Measurements from ENCODE around the gene CLNK. TPM values are rescaled to one million over a fixed set of nuclear protein-coding genes. Genes with fewer than 3 reads are reported as not detected.

CLNK gene
- total and polyA plus RNA-seq, 2 of the 8 experiments (the other 6 are each of a cell fraction or from before 2014, with no cell fraction given), result not detected

GRCh38 chr4:10673817-10674369 lies 10.7 kb downstream of the CLNK start:
- Histone ChIP-seq H3K4me1 (replicated peaks in 1 of 4; ENCODE audit: control insufficient read depth in 3 of 4, insufficient read depth in 4 of 4, low read length in 3 of 4) (no peaks in the 10 kb centered on the region), H3K27me3 (replicated peaks in 1 of 4; ENCODE audit: control insufficient read depth in 3 of 4, extremely low read depth in 1 of 4, insufficient read depth in 3 of 4, low read length in 3 of 4) (no peaks in the 10 kb centered on the region), H3K56ac (replicated peaks; ENCODE audit: insufficient read length, low read depth, low read length) (no peak overlapping the region), H2BK20ac (ENCODE audit: low read length) (no peak overlapping the region), H4K91ac (replicated peaks; ENCODE audit: insufficient read length, low read length) (no peak overlapping the region), H3K4ac (replicated peaks; ENCODE audit: insufficient read length, low read depth, low read length) (no peak overlapping the region), H2BK120ac (replicated peaks; ENCODE audit: low read depth, low read length) (no peak overlapping the region), H3K79me1 (ENCODE audit: low read depth, low read length) (no peaks in the 10 kb centered on the region), H3K4me2 (ENCODE audit: insufficient read depth in 1 of 2, low read depth in 2 of 2, low read length in 2 of 2) (no peak overlapping the region), H3K9me3 (ENCODE audit: insufficient read depth in 2 of 2, low read depth in 1 of 2, low read length in 1 of 2) (no peaks in the 10 kb centered on the region), H2AFZ (ENCODE audit: low read length) (no peak overlapping the region), H3K27ac (ENCODE audit: low read depth, low read length) (no peak overlapping the region), H3K14ac (ENCODE audit: insufficient read length) (no peak overlapping the region), H3K36me3 (ENCODE audit: control insufficient read depth in 2 of 4, insufficient read depth in 4 of 4, low read length in 3 of 4) (no peaks in the 10 kb centered on the region), H3K23ac (ENCODE audit: insufficient read length) (no peak overlapping the region), H3K23me2 (ENCODE audit: low read depth, low read length) (no peaks in the 10 kb centered on the region; the same call in 1 of the 2 replicates), H2BK5ac (ENCODE audit: low read depth, low read length) (no peak overlapping the region), H4K8ac (ENCODE audit: extremely low read depth, insufficient read depth, low read length) (no peak overlapping the region), H4K5ac (ENCODE audit: insufficient read length, low read depth, low read length) (no peak overlapping the region), H3K9ac (replicated peaks in 1 of 4; ENCODE audit: extremely low read depth in 1 of 4, low read depth in 3 of 4, low read length in 3 of 4) (no peak overlapping the region), H3K79me2 (ENCODE audit: control insufficient read depth in 1 of 2, insufficient read depth in 2 of 2, low read length in 2 of 2) (no peaks in the 10 kb centered on the region), H2BK12ac (ENCODE audit: low read depth, low read length) (no peak overlapping the region), H3K4me3 (ENCODE audit: extremely low read depth in 1 of 4, insufficient read depth in 2 of 4, low read depth in 3 of 4, low read length in 4 of 4) (no peak overlapping the region), H2BK15ac (ENCODE audit: low read length) (no peak overlapping the region), H3K18ac (ENCODE audit: extremely low read depth, low read length) (no peak overlapping the region), H2AK5ac (ENCODE audit: low read depth, low read length) (no peak overlapping the region), H4K20me1 (replicated peaks in 1 of 2; ENCODE audit: control insufficient read depth in 1 of 2, insufficient read depth in 2 of 2, low read length in 2 of 2) (no peaks in the 10 kb centered on the region)
- WGBS, 2 experiments (ENCODE audit: extremely low coverage in 1 of 2, insufficient coverage in 1 of 2, insufficient read length in 1 of 2, insufficient replicate concordance in 2 of 2, low coverage in 1 of 2, low lambda C conversion rate in 2 of 2, missing lambda C conversion rate in 1 of 2), result 90% methylated on average over 5 of the region's 5 CpGs; no CpG with 5 or more reads in 1 of the 2 experiments
- ChIA-PET CTCF (ENCODE audit: partially characterized antibody) (interaction anchor here (0.5 kb wide), 1 partner anchor 37 kb away, joined by 3 read pairs; no protein-coding TSS in a partner anchor), POLR2A (ENCODE audit: partially characterized antibody) (no interaction called here)
- no peak for DNase-seq (ENCODE audit: low read depth in 1 of 2, low spot score in 2 of 2)
- FAIRE-seq, result no peak
- TF ChIP-seq SIRT6 (IDR thresholded peaks at IDR 0.05; ENCODE audit: low read length) (no peak), ZNF274 (IDR thresholded peaks at IDR 0.05; ENCODE audit: borderline replicate concordance, extremely low read depth, low read length) (no peak), SIN3A (conservative IDR thresholded peaks at IDR 0.05 in 1 of 2, IDR thresholded peaks at IDR 0.05 in 1 of 2; ENCODE audit: low read depth in 1 of 2, low read length in 2 of 2) (no peak), POU5F1 (IDR thresholded peaks at IDR 0.05; ENCODE audit: low read depth, low read length) (no peak)
